NCI-H526 (cell line): ENCODE data around the gene SOX10.
"Not testable (repeated sequence)": the region's sequence is repeated elsewhere in the genome, so short reads cannot be mapped to it uniquely, and the experiment has no call there.

Experiments
- DNase-seq, 2 experiments: peaks; one replicate each; lab custom pipeline; 2025; lab: John Stamatoyannopoulos, UW

Gene SOX10

DNA sequence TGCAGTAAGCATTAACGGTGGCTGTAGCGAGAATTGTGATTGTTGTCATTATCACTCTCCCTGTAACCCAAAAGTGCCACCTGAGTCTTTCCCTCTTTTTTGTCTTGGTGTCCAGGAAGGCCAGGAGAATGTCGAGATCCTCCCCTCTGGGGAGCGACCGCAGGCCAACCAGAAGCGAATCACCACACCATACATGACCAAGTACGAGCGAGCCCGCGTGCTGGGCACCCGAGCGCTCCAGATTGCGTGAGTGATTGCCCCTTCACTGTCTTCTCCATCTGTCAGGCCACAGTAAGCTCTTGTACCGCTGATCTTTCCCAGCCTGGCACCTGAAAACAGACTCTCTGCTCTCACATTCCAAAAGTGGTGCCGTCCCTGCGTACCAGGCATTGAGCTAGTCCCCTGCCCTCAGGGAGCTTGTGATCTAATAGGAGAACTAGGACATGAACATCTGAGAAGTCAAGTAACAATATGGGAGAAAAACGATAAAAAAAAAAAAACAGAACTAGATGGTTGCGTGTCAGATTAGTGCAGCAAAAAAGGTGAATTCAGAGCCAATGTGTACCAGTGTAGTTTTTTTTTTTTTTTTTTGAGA is 25.0 kb downstream of the SOX10 start:
- DNase-seq = no peak

DNA sequence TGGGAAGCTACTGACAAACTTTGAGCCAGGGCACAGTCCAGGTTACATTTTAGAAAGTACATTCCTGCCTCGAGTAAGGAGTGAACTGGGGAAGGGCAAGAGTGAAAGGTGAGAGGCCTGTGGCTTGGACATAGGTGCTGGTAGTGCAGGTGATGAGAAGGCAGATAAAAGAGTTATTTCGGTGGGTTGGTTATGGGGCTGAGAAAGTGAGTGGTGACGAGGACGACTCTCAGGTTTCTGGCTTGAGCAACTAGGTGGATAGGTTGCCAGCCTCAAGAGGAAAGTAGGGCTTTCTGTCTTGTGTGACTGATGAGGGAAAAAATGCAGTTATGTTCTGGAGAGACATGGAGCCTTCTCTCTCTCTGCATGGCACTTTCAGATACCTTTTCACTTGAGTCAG is 27.1 kb downstream of the SOX10 start:
- DNase-seq = no peak

DNA sequence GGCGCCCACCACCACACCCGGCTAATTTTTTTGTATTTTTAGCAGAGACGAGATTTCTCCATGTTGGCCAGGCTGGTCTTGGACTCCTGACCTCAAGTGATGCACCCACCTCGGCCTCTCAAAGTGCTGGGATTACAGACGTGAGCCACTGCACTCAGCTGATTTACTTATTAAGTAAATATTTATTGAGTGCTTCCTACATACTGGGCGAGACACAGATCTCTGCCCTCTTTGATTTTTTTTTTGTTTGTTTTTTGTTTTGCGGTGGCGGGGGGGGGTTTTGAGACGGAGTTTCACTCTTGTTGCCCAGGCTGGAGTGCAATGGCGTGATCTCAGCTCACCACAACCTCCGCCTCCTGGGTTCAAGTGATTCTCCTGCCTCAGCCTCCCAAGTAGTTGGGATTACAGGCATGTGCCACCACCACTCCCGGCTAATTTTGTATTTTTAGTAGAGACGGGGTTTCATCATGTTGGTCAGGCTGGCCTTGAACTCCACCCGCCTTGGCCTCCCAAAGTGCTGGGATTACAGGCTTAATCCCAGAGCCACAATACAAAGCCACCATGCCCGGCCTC is 28.4 kb downstream of the SOX10 start:
- DNase-seq = not testable (repeated sequence)

DNA sequence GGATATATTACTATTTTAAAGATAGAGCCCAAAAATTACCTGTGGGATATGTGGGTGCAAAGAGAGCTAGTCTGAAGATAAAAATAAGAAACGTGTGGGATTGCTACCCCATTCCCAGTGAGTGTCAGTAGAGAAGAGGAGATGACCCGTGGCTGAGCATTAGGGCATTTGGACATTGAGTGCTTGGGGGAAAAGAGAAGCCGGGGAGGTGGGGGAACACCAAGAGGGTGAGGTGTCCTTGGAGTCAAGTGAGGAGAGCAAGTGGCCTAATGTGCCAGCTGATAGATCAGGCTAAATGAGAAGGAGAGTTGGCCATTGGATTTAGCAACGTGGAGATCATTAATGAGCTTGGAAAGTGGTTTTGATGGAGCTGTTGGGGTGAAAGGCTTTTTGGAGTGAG is 29.7 kb downstream of the SOX10 start:
- DNase-seq = no peak

DNA sequence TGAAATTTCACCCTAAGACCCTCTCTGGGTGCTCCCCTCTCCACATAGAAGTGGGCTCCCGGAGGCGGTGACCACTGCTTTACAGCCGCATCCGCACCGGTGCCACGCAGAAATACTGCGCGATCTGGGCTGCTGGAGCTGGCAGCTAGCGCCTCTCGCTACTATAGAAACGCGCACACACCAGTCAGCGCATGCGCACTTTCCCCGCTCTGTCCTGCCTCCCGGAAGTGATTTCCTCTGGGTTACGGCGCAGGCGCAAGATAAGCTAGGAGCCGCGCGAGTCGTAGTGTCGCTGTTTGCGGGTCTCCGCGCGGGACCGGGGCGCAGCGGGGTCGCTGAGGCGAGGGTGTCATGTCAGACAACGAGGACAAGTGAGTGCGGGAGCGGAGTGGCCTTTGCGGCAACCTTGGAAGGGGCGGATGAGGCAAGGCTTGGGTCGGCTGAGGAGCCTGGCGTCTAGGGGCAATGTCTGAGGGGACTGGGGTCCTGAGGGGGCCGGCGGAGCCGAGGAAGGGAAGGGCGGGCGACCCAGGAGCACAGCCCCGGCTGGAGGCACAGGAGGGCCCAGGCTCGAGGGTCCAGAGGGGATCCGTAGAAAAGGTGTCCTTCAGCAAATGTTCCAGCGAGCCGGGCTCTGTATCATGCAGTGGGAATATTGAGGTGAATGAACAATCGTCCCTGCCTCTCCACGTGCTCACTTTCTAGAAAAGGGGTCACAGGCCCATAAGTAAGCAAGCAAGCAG is 30.7 kb downstream of the SOX10 start, which contains the start of the genes C22orf23 and POLR2F:
Gene C22orf23, minus strand, starts transcription at position 165 of the 743 bp plus-strand sequence. CDS start 452 bp downstream, outside the sequence.
Gene POLR2F, plus strand, starts transcription at position 263 of the 743 bp plus-strand sequence. Its CDS starts 89 bp downstream, at position 352.
- DNase-seq = peak; percentile 82 to 94

DNA sequence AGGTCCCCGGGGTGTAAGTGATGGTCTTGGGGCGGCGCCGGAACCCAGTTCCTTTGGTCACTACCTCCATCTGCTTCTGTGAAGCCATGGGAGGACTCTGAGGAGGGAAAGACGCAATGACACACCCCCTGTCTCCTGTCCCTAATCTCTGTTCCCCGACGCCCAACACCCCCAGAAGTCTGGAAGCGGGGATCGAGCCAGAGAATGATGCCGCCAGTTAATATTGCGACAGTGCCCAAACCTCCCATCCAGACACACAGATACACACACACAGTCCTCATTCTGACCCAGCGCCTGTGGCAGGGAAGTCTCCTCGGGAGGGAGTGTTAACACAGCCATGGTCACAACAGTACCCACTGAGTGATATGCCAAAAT is 31.3 kb downstream of the SOX10 start:
- no peak for DNase-seq

- DNase-seq = not testable (repeated sequence)
These were observed 31.7 kb downstream of the SOX10 start for GRCh38 chr22:37952629-37953028.

DNA sequence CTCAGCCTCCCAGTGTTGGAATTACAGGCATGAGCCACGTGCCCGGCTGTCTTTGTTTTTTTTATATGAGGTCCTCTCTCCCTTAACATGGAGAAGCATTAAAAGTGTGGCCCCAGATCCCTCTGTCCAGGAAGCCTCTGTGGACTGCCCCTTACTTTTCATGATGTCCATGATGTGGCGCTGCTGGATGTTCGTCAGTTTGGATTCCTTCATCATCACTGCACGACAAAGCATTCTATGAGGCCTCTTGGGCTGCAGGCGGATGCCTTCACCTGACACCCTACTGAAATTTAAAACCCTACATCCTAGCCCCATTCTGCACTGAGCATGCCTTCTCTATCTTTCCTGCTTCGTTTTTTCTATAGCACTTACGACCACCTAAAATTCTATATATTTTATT is 33.0 kb downstream of the SOX10 start:
- DNase-seq = no peak

DNA sequence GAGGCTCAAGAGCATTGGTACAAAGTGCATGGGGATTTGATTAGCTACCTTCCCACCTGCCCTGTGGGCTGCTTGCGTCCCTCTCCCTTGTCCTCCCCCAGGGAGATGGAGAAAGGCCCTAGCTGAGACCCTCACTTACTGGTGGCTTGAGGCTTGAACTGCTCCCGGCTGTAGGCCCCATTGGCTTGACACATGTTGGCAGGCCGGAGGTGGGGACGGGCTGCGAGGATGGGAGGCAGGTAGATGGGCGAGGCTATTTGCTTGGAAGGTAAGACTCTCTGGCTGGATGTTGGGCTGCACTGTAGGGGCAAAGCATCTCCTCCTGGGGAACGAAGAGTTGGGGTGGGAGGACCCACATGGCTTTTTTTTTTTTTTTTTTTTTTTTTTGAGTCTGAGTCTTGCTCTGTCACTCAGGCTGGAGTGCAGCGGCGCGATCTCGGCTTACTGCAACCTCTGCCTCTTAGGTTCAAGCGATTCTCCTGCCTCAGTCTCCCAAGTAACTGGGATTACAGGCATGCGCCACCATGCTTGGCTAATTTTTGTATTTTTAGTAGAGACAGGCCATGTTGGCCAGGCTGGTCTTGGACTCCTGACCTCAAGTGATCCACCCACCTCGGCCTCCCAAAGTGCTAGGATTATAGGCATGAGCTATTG is 37.1 kb downstream of the SOX10 start:
- not testable (repeated sequence) for DNase-seq

GRCh38 chr22:37944423-37944822 is 39.9 kb downstream of the SOX10 start:
- not testable (repeated sequence) for DNase-seq

- no peak for DNase-seq
These were observed 40.5 kb downstream of the SOX10 start for GRCh38 chr22:37943825-37944198.

GRCh38 chr22:37943136-37943824 is 41.1 kb downstream of the SOX10 start:
- DNase-seq = no peak

- no peak for DNase-seq
These were observed 42.2 kb downstream of the SOX10 start for GRCh38 chr22:37942133-37942532.

DNA sequence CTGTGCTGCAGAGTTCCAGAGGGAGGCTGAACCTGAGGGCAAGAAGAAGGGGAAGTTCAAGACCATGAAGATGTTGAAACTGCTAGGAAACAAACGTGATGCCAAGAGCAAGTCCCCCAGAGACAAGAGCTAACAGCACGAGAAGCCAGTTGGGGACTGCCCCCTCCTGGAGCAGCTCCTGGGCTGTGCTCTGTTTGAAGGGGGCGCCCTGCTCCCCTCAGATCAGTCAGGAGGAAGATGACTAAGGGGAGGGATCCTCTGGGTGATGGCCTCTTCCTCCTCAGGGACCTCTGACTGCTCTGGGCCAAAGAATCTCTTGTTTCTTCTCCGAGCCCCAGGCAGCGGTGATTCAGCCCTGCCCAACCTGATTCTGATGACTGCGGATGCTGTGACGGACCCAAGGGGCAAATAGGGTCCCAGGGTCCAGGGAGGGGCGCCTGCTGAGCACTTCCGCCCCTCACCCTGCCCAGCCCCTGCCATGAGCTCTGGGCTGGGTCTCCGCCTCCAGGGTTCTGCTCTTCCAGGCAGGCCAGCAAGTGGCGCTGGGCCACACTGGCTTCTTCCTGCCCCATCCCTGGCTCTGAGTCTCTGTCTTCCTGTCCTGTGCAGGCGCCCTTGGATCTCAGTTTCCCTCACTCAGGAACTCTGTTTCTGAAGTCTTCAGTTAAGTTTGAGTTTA is 43.5 kb downstream of the SOX10 start:
- DNase-seq = no peak

GRCh38 chr22:37933711-37934376 is 50.5 kb downstream of the SOX10 start:
- DNase-seq = peak; percentile 58 to 84

GRCh38 chr22:37932821-37933578 is 51.4 kb downstream of the SOX10 start:
- DNase-seq = no peak

GRCh38 chr22:37932401-37932800 is 52.0 kb downstream of the SOX10 start:
- no peak for DNase-seq

GRCh38 chr22:37931893-37932389 is 52.4 kb downstream of the SOX10 start:
- no peak for DNase-seq

GRCh38 chr22:37930952-37931440 is 53.4 kb downstream of the SOX10 start:
- DNase-seq = no peak
